ENCODE data around the gene CDA. TPM values are rescaled to one million over a fixed set of nuclear protein-coding genes. Genes with fewer than 3 reads are reported as not detected.

CDA gene
- total RNA-seq, 1 donor from 2014 or later, result not detected

GRCh38 chr1:20618550-20618949, 29.7 kb downstream of the CDA start:
- Mint-ChIP-seq H3K27me3 (peaks cover 13% of the 10 kb centered on the region), H3K36me3 (ENCODE audit: insufficient read depth) (no peaks in the 10 kb centered on the region), H3K4me3 (ENCODE audit: low read depth) (no peak overlapping the region), H3K9me3 (ENCODE audit: low read depth) (no peaks in the 10 kb centered on the region), H3K27ac (no peak overlapping the region), H3K4me1 (ENCODE audit: low read depth) (no peaks in the 10 kb centered on the region)
- DNase-seq (ENCODE audit: low spot score, unreplicated experiment), result no peak
- TF ChIP-seq CTCF (IDR thresholded peaks at IDR 0.05; ENCODE audit: unreplicated experiment), result no peak

GRCh38 chr1:20619999-20620398, 31.1 kb downstream of the CDA start:
- H3K4me3 Mint-ChIP-seq (ENCODE audit: low read depth), result no peak overlapping the region
- TF ChIP-seq CTCF (IDR thresholded peaks at IDR 0.05; ENCODE audit: unreplicated experiment), result no peak
- H3K27me3 Mint-ChIP-seq, result peaks cover 13% of the 10 kb centered on the region
- H3K9me3 Mint-ChIP-seq (ENCODE audit: low read depth), result no peaks in the 10 kb centered on the region
- no peak for DNase-seq (ENCODE audit: low spot score, unreplicated experiment)
- H3K27ac Mint-ChIP-seq, result no peak overlapping the region
- H3K4me1 Mint-ChIP-seq (ENCODE audit: low read depth), result no peaks in the 10 kb centered on the region
- no peaks in the 10 kb centered on the region for H3K36me3 Mint-ChIP-seq (ENCODE audit: insufficient read depth)

- peaks cover 16% of the 10 kb centered on the region for H3K27me3 Mint-ChIP-seq
- H3K9me3 Mint-ChIP-seq (ENCODE audit: low read depth), result no peaks in the 10 kb centered on the region
- H3K4me1 Mint-ChIP-seq (ENCODE audit: low read depth), result no peaks in the 10 kb centered on the region
- DNase-seq (ENCODE audit: low spot score, unreplicated experiment), result no peak
- H3K36me3 Mint-ChIP-seq (ENCODE audit: insufficient read depth), result no peaks in the 10 kb centered on the region
- no peak overlapping the region for H3K4me3 Mint-ChIP-seq (ENCODE audit: low read depth)
- H3K27ac Mint-ChIP-seq, result no peak overlapping the region
- TF ChIP-seq CTCF (IDR thresholded peaks at IDR 0.05; ENCODE audit: unreplicated experiment), result no peak
These were observed 32.1 kb downstream of the CDA start for GRCh38 chr1:20621012-20621411.

GRCh38 chr1:20624709-20625108, 35.8 kb downstream of the CDA start:
- no peaks in the 10 kb centered on the region for H3K36me3 Mint-ChIP-seq (ENCODE audit: insufficient read depth)
- H3K4me3 Mint-ChIP-seq (ENCODE audit: low read depth), result no peak overlapping the region
- H3K4me1 Mint-ChIP-seq (ENCODE audit: low read depth), result no peaks in the 10 kb centered on the region
- TF ChIP-seq CTCF (IDR thresholded peaks at IDR 0.05; ENCODE audit: unreplicated experiment), result no peak
- H3K27me3 Mint-ChIP-seq, result peaks cover 15% of the 10 kb centered on the region
- no peak for DNase-seq (ENCODE audit: low spot score, unreplicated experiment)
- H3K9me3 Mint-ChIP-seq (ENCODE audit: low read depth), result no peaks in the 10 kb centered on the region
- no peak overlapping the region for H3K27ac Mint-ChIP-seq

GRCh38 chr1:20625176-20626097, 36.5 kb downstream of the CDA start:
- H3K27ac Mint-ChIP-seq, result no peak overlapping the region
- TF ChIP-seq CTCF (IDR thresholded peaks at IDR 0.05; ENCODE audit: unreplicated experiment), result no peak

More at GRCh38 chr1:20625176-20626097, 36.5 kb downstream of the CDA start:
- Mint-ChIP-seq H3K36me3 (ENCODE audit: insufficient read depth) (no peaks in the 10 kb centered on the region), H3K4me3 (ENCODE audit: low read depth) (no peak overlapping the region), H3K9me3 (ENCODE audit: low read depth) (no peaks in the 10 kb centered on the region), H3K27me3 (peaks cover 15% of the 10 kb centered on the region), H3K4me1 (ENCODE audit: low read depth) (no peaks in the 10 kb centered on the region)
- no peak for DNase-seq (ENCODE audit: low spot score, unreplicated experiment)

All from progenitor cell of endocrine pancreas (in vitro differentiated cells).